PFSK-1 (cell line): ENCODE measurements around the gene LPAR3.

Experiments
- FOXP2 ChIP-seq: optimal IDR thresholded peaks from 2 replicates; pipeline ENCODE3; 2011; ENCODE audit warnings: borderline replicate concordance, control low read depth, inconsistent platforms; ENCODE audit not compliant: insufficient read depth; ENCODE audit errors: extremely low read length, extremely low read depth
- POLR2AphosphoS5 ChIP-seq: IDR thresholded peaks from 2 replicates; pipeline ENCODE4 v1.6.1; 2012; ENCODE audit warnings: low read depth, mild to moderate bottlenecking, control low read depth, low read length, moderate library complexity
- SIN3A ChIP-seq: IDR thresholded peaks from 2 replicates; pipeline ENCODE4 v1.6.1; 2012; ENCODE audit warnings: mild to moderate bottlenecking, low read length, moderate library complexity, borderline replicate concordance; ENCODE audit not compliant: insufficient read depth
- TAF1 ChIP-seq: IDR thresholded peaks from 2 replicates; pipeline ENCODE4 v1.6.1; 2012; ENCODE audit warnings: low read length, control low read depth, borderline replicate concordance; ENCODE audit not compliant: insufficient read depth
- TF ChIP-seq, protein P1 (sequence below), 2 experiments: IDR thresholded peaks; 2 replicates each; pipeline versions ENCODE4 v1.6.1 to v1.8.0; 2011 to 2012; ENCODE audit warnings: low read depth in 2 of 2, low read length in 2 of 2, control low read depth in 1 of 2, inconsistent platforms in 1 of 2, mild to moderate bottlenecking in 1 of 2, moderate library complexity in 1 of 2; ENCODE audit not compliant: insufficient read depth in 1 of 2

LPAR3 gene

DNA sequence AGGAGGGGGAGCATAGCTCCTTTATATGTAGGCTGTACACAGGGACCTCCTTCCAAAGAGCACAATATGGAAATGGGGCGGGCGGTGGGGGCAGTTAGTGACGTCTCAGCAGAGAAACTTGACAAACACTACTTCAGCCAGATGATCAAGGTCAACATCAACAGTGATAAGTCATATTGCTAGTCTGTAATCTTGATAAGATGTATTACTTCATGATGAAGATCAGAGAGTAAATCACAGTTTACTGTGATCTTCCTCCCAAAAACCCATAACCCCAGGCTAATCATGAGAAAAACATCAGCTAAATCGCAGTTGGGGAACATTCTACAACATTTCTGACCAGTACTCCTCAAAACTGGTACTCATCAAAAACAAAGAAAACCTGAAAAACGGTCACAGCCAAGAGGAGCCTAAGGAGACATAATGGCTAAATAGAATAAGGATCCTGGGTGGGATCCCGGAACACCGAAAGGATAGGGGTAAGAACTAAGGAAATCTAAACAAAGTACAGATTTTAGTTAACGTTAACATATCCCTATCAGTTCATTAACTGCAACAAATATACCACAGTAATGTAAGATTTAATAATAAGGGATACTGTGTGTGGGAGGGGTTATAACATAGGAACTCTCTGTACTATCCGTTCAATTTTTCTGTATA lies 20.2 kb downstream of the LPAR3 start:
- TF ChIP-seq FOXP2 (no peak), POLR2AphosphoS5 (no peak), SIN3A (no peak), TAF1 (no peak)
- TF ChIP-seq, protein P1, sequence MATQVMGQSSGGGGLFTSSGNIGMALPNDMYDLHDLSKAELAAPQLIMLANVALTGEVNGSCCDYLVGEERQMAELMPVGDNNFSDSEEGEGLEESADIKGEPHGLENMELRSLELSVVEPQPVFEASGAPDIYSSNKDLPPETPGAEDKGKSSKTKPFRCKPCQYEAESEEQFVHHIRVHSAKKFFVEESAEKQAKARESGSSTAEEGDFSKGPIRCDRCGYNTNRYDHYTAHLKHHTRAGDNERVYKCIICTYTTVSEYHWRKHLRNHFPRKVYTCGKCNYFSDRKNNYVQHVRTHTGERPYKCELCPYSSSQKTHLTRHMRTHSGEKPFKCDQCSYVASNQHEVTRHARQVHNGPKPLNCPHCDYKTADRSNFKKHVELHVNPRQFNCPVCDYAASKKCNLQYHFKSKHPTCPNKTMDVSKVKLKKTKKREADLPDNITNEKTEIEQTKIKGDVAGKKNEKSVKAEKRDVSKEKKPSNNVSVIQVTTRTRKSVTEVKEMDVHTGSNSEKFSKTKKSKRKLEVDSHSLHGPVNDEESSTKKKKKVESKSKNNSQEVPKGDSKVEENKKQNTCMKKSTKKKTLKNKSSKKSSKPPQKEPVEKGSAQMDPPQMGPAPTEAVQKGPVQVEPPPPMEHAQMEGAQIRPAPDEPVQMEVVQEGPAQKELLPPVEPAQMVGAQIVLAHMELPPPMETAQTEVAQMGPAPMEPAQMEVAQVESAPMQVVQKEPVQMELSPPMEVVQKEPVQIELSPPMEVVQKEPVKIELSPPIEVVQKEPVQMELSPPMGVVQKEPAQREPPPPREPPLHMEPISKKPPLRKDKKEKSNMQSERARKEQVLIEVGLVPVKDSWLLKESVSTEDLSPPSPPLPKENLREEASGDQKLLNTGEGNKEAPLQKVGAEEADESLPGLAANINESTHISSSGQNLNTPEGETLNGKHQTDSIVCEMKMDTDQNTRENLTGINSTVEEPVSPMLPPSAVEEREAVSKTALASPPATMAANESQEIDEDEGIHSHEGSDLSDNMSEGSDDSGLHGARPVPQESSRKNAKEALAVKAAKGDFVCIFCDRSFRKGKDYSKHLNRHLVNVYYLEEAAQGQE (IDR thresholded peaks at IDR 0.05; ENCODE audit: insufficient read depth in 1 of 2, low read depth in 2 of 2, low read length in 2 of 2) = no peak

DNA sequence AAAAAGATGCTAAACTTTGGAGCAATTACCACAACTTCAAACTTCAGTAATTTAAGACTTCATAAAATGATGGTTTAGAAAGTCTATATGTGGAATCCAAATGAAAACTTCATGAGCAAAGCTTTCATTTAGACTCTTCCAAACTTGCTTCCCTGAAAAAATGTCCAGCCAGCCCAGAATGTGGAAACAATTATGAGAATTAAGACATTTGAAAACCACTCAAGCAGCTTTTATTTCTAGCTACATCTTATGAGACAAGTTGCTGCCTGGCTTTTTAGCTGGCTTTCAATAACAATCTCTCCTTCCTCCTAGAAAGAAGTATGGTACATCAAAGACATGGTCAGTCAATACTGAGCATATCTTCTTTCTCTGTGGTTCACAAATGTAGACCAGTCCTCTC lies 21.8 kb downstream of the LPAR3 start:
- no peak for TF ChIP-seq SIN3A
- TF ChIP-seq FOXP2 = no peak
- no peak for TF ChIP-seq POLR2AphosphoS5
- no peak for TF ChIP-seq TAF1
- TF ChIP-seq, protein P1 (IDR thresholded peaks at IDR 0.05; ENCODE audit: insufficient read depth in 1 of 2, low read depth in 2 of 2, low read length in 2 of 2) = no peak

DNA sequence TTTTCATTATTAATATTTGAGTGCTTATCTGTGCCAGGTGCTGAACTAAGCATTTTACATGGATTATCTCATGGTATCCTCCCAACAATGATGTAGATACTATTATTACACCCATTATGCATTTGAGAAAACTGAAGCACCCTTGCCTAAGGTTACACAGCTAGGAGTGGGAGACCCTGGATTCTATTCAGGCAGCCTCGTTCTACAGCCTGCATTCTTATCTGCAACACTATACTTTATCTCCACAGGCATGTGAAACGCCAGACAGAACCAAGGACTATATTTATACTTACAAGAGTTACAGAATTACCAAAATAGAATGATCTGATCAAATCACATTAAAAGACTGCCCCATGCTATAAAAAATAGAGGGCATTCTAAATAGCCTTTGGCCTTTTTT lies 22.4 kb downstream of the LPAR3 start:
- no peak for TF ChIP-seq POLR2AphosphoS5
- no peak for TF ChIP-seq SIN3A
- TF ChIP-seq TAF1 = no peak
- TF ChIP-seq, protein P1 (IDR thresholded peaks at IDR 0.05; ENCODE audit: insufficient read depth in 1 of 2, low read depth in 2 of 2, low read length in 2 of 2) = no peak
- TF ChIP-seq FOXP2 = no peak

- TF ChIP-seq SIN3A (no peak), TAF1 (no peak), FOXP2 (no peak), POLR2AphosphoS5 (no peak)
- TF ChIP-seq, protein P1 (IDR thresholded peaks at IDR 0.05; ENCODE audit: insufficient read depth in 1 of 2, low read depth in 2 of 2, low read length in 2 of 2) = no peak
Measured at GRCh38 chr1:84869720-84870119, 23.3 kb downstream of the LPAR3 start.
